C4-2B (cell line): Measurements from ENCODE around the gene EVA1A.
"Not testable (repeated sequence)": the region's sequence is repeated elsewhere in the genome, so short reads cannot be mapped to it uniquely, and the experiment has no call there.

ENCODE experiments used
- H3K27ac ChIP-seq: fragments of 450-650 bp; 2 replicates; pipeline ENCODE4 v1.5.1; 2017
- CTCF ChIP-seq: fragments of 450-650 bp; conservative IDR thresholded peaks from 2 replicates; pipeline ENCODE4 v1.5.1; 2017; ENCODE audit warnings: mild to moderate bottlenecking
- ZFX ChIP-seq: fragments of 450-650 bp; IDR thresholded peaks from 2 replicates; pipeline ENCODE4 v1.6.1; 2017

Gene EVA1A

GRCh38 chr2:75483878-75484277, 76.9 kb downstream of the EVA1A start:
- TF ChIP-seq ZFX (no peak), CTCF (no peak)
- H3K27ac ChIP-seq = no peak overlapping the region

GRCh38 chr2:75482398-75482797, 78.3 kb downstream of the EVA1A start:
- TF ChIP-seq CTCF (no peak), ZFX (no peak)

GRCh38 chr2:75480971-75481836, 79.5 kb downstream of the EVA1A start:
- TF ChIP-seq ZFX (no peak), CTCF (peak; percentile 55)
- no peak overlapping the region for H3K27ac ChIP-seq

More at GRCh38 chr2:75482398-75482797, 78.3 kb downstream of the EVA1A start:
- H3K27ac ChIP-seq = no peak overlapping the region

- H3K27ac ChIP-seq = not testable (repeated sequence)
Measured at GRCh38 chr2:75477696-75478095, 83.0 kb downstream of the EVA1A start.

- TF ChIP-seq CTCF = no peak
- TF ChIP-seq ZFX = no peak
- no peak overlapping the region for H3K27ac ChIP-seq
Measured at GRCh38 chr2:75476761-75477160, 84.0 kb downstream of the EVA1A start.

- no peak overlapping the region for H3K27ac ChIP-seq
- TF ChIP-seq CTCF (no peak), ZFX (no peak)
Measured at GRCh38 chr2:75475976-75476375, 84.8 kb downstream of the EVA1A start.

- H3K27ac ChIP-seq = no peak overlapping the region
- TF ChIP-seq ZFX (no peak), CTCF (no peak)
Measured at GRCh38 chr2:75475049-75475448, 85.7 kb downstream of the EVA1A start.

GRCh38 chr2:75474115-75474514, 86.6 kb downstream of the EVA1A start:
- H3K27ac ChIP-seq = no peak overlapping the region
- TF ChIP-seq CTCF (no peak), ZFX (no peak)
